ENCODE results near the gene GPR162.

The GPR162 gene, protein sequence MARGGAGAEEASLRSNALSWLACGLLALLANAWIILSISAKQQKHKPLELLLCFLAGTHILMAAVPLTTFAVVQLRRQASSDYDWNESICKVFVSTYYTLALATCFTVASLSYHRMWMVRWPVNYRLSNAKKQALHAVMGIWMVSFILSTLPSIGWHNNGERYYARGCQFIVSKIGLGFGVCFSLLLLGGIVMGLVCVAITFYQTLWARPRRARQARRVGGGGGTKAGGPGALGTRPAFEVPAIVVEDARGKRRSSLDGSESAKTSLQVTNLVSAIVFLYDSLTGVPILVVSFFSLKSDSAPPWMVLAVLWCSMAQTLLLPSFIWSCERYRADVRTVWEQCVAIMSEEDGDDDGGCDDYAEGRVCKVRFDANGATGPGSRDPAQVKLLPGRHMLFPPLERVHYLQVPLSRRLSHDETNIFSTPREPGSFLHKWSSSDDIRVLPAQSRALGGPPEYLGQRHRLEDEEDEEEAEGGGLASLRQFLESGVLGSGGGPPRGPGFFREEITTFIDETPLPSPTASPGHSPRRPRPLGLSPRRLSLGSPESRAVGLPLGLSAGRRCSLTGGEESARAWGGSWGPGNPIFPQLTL

DNA sequence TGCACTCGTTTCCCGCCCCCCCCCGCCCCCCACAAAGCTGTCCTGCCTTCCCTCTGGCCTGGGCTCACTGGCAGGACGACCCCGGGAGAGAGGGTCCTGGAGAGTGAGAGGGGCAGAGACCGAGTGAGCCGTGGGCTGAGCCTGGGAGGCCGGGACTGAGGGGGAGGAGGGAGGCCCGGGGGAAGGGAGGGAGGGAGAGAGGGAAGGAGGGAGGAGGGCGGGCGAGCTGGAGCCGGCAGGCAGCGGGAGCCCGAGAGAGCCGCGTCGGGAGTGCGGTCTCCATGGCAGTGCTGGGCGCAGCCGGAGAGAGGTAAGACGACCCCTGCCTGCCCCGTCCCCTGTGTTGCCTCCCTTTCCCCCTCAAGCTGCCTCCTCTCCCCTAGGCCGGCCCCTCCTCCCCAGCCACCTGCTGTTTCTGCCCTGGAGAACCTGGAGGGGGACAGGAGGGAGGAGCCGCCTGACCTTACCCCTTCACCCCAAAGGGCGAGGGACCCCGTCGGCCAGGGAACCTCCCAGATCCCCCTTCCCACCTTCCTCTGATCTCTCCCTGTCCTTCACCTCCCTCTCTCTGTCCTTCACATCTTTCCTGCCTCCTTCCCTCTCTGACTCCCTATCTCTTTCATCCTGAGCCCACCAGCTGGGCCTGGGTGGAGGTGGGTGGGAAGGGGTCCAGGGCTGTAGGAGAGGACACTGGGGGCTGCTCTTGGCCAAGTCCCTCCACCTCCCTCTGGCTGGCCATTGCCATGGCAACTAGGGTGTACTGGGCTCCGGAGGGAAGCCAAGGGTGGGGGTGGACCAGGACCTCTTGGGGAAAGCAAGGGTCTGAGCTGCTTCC lies at the start of gene GPR162:
GPR162 (plus strand) TSS at position 231 of the 835 bp plus-strand sequence. CDS start 2,078 bp downstream, outside the sequence.
- no peak for DNase-seq

DNA sequence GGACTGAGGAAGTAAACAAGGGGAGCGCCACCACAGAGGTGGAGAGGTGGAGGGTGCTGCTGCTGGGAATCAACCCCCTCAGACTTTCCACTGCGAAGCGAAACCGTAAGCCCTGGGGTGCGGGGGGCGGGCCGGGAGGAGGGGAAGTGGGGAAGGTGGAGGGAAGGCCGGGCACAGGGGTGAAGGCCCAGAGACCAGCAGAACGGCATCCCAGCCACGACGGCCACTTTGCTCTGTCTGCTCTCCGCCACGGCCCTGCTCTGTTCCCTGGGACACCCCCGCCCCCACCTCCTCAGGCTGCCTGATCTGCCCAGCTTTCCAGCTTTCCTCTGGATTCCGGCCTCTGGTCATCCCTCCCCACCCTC lies 49.3 kb upstream of the GPR162 start, which contains the start of gene LAG3:
LAG3 (plus strand) TSS at position 190 of the 365 bp plus-strand sequence. CDS start 333 bp downstream, outside the sequence.
- DNase-seq = no peak

GRCh38 chr12:6772726-6773589 lies 48.7 kb upstream of the GPR162 start:
- DNase-seq = no peak

DNA sequence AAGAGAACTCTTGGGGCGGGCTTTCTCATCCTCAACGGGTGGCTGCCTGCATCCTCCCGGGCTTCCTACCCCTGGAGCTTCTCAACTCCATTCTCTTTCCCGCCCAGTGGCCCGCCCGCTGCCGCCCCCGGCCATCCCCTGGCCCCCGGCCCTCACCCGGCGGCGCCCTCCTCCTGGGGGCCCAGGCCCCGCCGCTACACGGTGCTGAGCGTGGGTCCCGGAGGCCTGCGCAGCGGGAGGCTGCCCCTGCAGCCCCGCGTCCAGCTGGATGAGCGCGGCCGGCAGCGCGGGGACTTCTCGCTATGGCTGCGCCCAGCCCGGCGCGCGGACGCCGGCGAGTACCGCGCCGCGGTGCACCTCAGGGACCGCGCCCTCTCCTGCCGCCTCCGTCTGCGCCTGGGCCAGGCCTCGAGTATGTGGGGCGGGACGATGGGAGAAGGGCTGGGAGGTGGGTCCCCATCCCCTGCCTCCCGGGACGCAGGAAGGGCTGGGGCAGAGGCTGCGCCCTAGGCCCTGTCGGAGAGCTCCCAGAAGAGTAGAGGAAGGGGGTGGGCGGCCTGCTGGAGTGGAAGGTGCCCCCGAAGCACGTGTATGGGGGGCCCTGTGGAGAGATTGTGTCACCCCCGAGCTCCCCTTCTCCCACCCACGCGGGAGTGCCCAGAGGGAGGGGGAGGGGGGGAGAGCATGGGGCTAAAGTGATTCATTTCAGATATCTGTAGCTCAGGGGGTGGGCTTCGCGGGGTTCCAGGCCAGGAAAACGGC lies 47.9 kb upstream of the GPR162 start:
- DNase-seq = no peak

- no peak for DNase-seq
These were observed 47.0 kb upstream of the GPR162 start for GRCh38 chr12:6774499-6775062.

GRCh38 chr12:6775185-6776174 lies 46.1 kb upstream of the GPR162 start:
- no peak for DNase-seq

DNA sequence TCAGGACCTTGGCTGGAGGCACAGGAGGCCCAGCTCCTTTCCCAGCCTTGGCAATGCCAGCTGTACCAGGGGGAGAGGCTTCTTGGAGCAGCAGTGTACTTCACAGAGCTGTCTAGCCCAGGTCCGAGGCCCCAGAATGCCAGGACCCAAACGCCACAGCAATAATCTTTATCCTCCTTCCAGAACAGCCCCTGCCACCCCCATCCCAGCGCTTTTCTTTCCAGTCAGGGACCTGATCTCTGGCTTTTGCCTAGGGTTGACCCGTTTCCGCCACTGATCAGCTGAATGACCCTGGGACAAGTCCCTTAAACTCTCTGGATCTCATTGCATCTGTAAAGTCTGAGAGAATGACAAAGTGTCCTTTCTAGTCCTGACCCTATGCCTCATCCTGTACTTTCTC lies 44.2 kb upstream of the GPR162 start:
- no peak for DNase-seq

DNA sequence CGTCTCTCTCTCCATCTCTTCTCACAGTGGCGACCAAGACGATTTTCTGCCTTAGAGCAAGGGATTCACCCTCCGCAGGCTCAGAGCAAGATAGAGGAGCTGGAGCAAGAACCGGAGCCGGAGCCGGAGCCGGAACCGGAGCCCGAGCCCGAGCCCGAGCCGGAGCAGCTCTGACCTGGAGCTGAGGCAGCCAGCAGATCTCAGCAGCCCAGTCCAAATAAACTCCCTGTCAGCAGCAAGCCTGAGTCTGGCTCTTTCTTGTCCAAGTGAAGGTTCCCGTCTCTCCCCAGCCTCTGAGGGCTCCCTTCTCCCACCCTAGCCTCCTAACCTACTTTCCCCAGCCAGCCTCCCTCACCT lies 43.4 kb upstream of the GPR162 start:
- DNase-seq = no peak

DNA sequence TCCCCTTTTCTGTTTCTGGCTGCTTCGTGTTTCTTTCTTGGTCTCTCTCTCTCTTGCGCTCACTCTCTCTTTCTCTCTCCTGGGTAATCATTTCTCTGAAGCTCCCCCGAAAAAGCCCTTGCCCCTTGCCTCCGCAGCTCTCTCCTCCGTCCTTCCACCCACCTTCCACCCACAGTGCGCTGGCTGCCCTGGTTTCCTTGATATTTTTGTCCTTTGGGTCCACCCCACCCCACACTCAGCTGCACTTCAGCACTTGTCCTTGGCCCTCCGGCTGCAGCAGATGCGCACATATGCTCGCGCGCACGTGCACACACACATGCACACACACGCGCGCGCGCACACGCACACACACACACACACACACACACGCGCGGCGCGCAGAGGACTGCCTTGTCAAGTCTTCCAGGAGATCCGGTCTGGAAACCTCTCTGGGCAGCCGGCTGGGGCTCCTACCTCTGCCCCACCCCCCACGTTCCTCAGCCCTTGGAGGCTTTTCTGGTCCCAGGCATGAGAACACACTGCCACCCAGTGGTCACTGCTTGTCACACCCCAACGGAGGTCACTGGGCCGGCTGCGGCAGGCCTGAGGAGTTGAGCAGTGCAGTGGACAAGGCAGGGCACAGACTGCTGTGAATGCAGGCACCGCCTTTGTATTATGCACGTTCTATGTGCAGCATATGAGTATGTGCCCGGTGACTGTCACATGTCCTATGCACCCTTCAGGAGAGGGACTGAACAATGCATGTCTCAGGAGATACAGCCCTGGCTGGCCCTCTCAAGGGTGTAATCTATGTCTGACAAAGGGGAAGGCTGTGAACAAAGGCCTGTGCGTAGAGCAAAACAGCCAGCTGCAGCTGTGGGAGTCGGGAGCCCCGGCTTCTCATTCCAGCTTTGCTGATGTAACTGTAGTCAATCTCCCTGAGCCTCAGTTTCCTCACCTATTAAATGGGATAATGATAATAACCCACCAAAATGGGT lies 42.8 kb upstream of the GPR162 start:
- peak; percentile 90 for DNase-seq

GRCh38 chr12:6779708-6780432 lies 41.8 kb upstream of the GPR162 start:
- no peak for DNase-seq

DNA sequence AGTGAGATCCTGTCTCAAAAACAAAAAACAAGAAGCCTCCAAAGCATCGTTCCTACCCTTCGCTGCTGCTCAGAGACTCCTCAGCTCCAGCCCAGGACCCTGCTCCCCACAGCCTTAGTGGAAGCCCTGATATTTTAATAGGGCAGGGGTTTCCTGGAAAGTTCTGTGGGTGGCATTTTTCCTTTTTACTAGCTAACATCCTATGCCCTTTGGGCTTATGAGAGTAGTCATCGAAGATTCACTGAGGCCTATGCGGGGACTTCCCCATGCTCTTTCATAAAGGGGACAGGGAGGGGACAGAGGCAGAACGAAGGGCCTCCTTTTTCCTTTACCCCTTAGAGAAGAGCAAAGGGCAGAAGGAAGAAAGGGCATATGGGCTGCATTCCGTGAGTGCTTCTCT lies 41.0 kb upstream of the GPR162 start:
- DNase-seq = no peak

DNA sequence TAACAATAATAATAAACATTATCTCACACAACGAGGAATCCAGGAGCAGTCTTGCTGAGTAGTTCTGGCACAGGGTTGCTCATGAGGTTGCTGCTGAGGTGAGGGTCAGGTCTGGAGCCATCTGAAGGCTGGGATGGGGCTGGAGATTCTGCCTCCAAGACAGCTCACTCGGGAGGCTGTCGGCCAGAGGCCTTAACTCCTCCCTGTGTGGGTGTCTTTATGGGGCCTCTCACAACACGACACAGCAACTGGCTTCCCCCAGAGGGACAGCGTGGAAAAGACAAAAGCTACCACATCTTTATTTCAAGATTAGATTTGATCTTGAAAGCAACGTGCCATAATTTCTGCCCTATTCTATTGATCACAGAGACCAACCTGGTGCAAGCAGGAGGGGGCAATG lies 39.5 kb upstream of the GPR162 start:
- no peak for DNase-seq

GRCh38 chr12:6782850-6783566 lies 38.6 kb upstream of the GPR162 start:
- DNase-seq = no peak

DNA sequence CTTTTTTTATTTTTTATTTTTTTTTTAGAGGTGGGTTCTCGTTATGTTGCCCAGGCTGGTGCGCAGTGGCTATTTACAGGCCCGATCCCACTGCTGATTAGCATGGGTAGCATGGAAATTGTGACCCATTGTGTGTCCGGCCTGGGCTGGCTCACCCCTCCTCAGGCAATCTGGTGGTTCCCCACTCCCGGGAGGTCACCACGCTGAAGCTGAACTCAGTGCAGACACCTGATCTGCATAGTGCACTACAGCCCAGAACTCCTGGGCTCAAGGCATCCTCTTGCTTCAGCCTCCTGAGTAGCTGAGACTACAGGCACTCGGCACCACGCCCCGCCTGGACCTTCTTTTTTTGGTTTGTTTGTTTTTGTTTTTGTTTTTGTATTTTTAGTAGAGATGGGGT lies 37.8 kb upstream of the GPR162 start:
- no peak for DNase-seq

GRCh38 chr12:6784296-6784695 lies 37.3 kb upstream of the GPR162 start:
- DNase-seq = no peak

GRCh38 chr12:6784761-6785160 lies 36.9 kb upstream of the GPR162 start:
- DNase-seq = no peak

GRCh38 chr12:6786416-6787094 lies 35.1 kb upstream of the GPR162 start:
- DNase-seq = no peak
